H9 (cell line): ENCODE data around the gene CADM4. TPM values are rescaled to one million over a fixed set of nuclear protein-coding genes. Genes with fewer than 3 reads are reported as not detected.

Experiments
- DNase-seq: peaks from one replicate; pipeline ENCODE4 v3.0.0-alpha.2; 2017
- H2AFZ ChIP-seq: one replicate; pipeline ENCODE4 v1.6.1; 2013; ENCODE audit warnings: mild to moderate bottlenecking, low read length, control low read depth, moderate library complexity
- H2AK5ac ChIP-seq: 2 replicates; pipeline ENCODE4 v1.6.1; 2013; ENCODE audit warnings: low read length, control low read depth, mixed read lengths; ENCODE audit not compliant: insufficient read length
- H2BK120ac ChIP-seq: one replicate; pipeline ENCODE4 v1.6.1; 2013; ENCODE audit warnings: low read depth, mild to moderate bottlenecking, low read length, control low read depth, inconsistent platforms; ENCODE audit not compliant: poor library complexity, severe bottlenecking
- H2BK12ac ChIP-seq: 2 replicates; pipeline ENCODE4 v1.6.1; 2013; ENCODE audit warnings: low read length, control low read depth, mixed read lengths, low read depth; ENCODE audit not compliant: insufficient read length
- H2BK15ac ChIP-seq: 2 replicates; pipeline ENCODE4 v1.6.1; 2013; ENCODE audit warnings: low read depth, low read length, control low read depth
- H2BK20ac ChIP-seq: one replicate; pipeline ENCODE4 v1.6.1; 2013; ENCODE audit warnings: low read depth, mild to moderate bottlenecking, low read length, control low read depth, inconsistent platforms; ENCODE audit not compliant: poor library complexity, severe bottlenecking
- H2BK5ac ChIP-seq: 2 replicates; pipeline ENCODE4 v1.6.1; 2013; ENCODE audit warnings: low read length, control low read depth, mixed read lengths; ENCODE audit not compliant: insufficient read length
- H3K14ac ChIP-seq: 2 replicates; pipeline ENCODE4 v1.6.1; 2013; ENCODE audit warnings: low read length, control low read depth; ENCODE audit not compliant: insufficient read depth
- H3K18ac ChIP-seq: 2 replicates; pipeline ENCODE4 v1.6.1; 2013; ENCODE audit warnings: low read depth, mild to moderate bottlenecking, mixed read lengths, low read length, control low read depth; ENCODE audit not compliant: insufficient read length
- H3K23ac ChIP-seq: 2 replicates; pipeline ENCODE4 v1.6.1; 2013; ENCODE audit warnings: low read length, control low read depth, mixed read lengths, low read depth; ENCODE audit not compliant: insufficient read length
- H3K23me2 ChIP-seq: 2 replicates; pipeline ENCODE4 v1.6.1; 2013; ENCODE audit warnings: low read depth, mild to moderate bottlenecking, mixed read lengths, low read length, control low read depth; ENCODE audit not compliant: insufficient read length, poor library complexity, severe bottlenecking
- H3K27ac ChIP-seq: 2 replicates; pipeline ENCODE4 v1.5.1; 2013; ENCODE audit warnings: low read length, control low read depth, mixed read lengths, low read depth; ENCODE audit not compliant: insufficient read length
- H3K27me3 ChIP-seq: 2 replicates; pipeline ENCODE4 v1.6.1; 2013; ENCODE audit warnings: low read length, control low read depth, inconsistent platforms; ENCODE audit not compliant: insufficient read depth
- H3K4ac ChIP-seq: 2 replicates; pipeline ENCODE4 v1.6.1; 2013; ENCODE audit warnings: low read depth, mild to moderate bottlenecking, control low read depth, inconsistent platforms, low read length, moderate library complexity
- H3K4me1 ChIP-seq: 2 replicates; pipeline ENCODE4 v1.6.1; 2013; ENCODE audit warnings: low read length, control low read depth, inconsistent platforms; ENCODE audit not compliant: insufficient read depth
- H3K4me2 ChIP-seq: 2 replicates; pipeline ENCODE4 v1.6.1; 2013; ENCODE audit warnings: low read length, control low read depth, mixed read lengths; ENCODE audit not compliant: insufficient read length, insufficient read depth
- H3K56ac ChIP-seq: 2 replicates; pipeline ENCODE4 v1.6.1; 2013; ENCODE audit warnings: low read depth, mild to moderate bottlenecking, mixed read lengths, low read length, control low read depth; ENCODE audit not compliant: insufficient read length
- H3K79me1 ChIP-seq: 2 replicates; pipeline ENCODE4 v1.6.1; 2013; ENCODE audit warnings: low read depth, mild to moderate bottlenecking, moderate library complexity, low read length, control low read depth, inconsistent platforms; ENCODE audit not compliant: insufficient read depth, poor library complexity, severe bottlenecking
- H3K79me2 ChIP-seq: 2 replicates; pipeline ENCODE4 v1.6.1; 2013; ENCODE audit warnings: low read length, control low read depth, inconsistent platforms; ENCODE audit not compliant: insufficient read depth
- H3K9ac ChIP-seq: 2 replicates; pipeline ENCODE4 v1.6.1; 2013; ENCODE audit warnings: low read length, control low read depth, mixed read lengths; ENCODE audit not compliant: insufficient read length; ENCODE audit errors: extremely low read depth
- H3K9me3 ChIP-seq: one replicate; pipeline ENCODE4 v1.6.1; 2013; ENCODE audit warnings: low read depth, low read length, inconsistent platforms; ENCODE audit not compliant: control insufficient read depth
- H3T11ph ChIP-seq: one replicate; pipeline ENCODE4 v1.6.1; 2013; ENCODE audit warnings: mild to moderate bottlenecking, low read length, control low read depth, inconsistent platforms
- H4K20me1 ChIP-seq: one replicate; pipeline ENCODE4 v1.6.1; 2013; ENCODE audit not compliant: control insufficient read depth, insufficient read length, insufficient read depth
- H4K5ac ChIP-seq: 2 replicates; pipeline ENCODE4 v1.6.1; 2013; ENCODE audit warnings: low read depth, mild to moderate bottlenecking, mixed read lengths, low read length, control low read depth; ENCODE audit not compliant: insufficient read length
- H4K8ac ChIP-seq: replicated peaks from 2 replicates; pipeline ENCODE4 v1.6.1; 2013; ENCODE audit warnings: low read length, control low read depth, mixed read lengths, low read depth; ENCODE audit not compliant: insufficient read length
- H4K91ac ChIP-seq: 2 replicates; pipeline ENCODE4 v1.6.1; 2013; ENCODE audit warnings: low read depth, mild to moderate bottlenecking, moderate library complexity, mixed read lengths, low read length, control low read depth; ENCODE audit not compliant: insufficient read length
- H3K27ac Mint-ChIP-seq, 3 experiments: 2 replicates in 2 of 3; 3 replicates in 1 of 3; pipeline ENCODE4 v1.8.0; 2020 to 2021; ENCODE audit warnings: mixed read lengths in 3 of 3, mild to moderate bottlenecking in 1 of 3, moderate library complexity in 1 of 3
- H3K27me3 Mint-ChIP-seq: 2 replicates; pipeline ENCODE4 v1.8.0; 2021; ENCODE audit warnings: low read depth, mild to moderate bottlenecking, moderate library complexity, mixed read lengths
- H3K36me3 Mint-ChIP-seq, 3 experiments: 2 replicates in 2 of 3; 3 replicates in 1 of 3; pipeline ENCODE4 v1.8.0; 2020 to 2021; ENCODE audit warnings: low read depth in 3 of 3, mixed read lengths in 3 of 3; ENCODE audit not compliant: insufficient read depth in 1 of 3
- H3K4me1 Mint-ChIP-seq, 2 experiments: 2 replicates each; pipeline ENCODE4 v1.8.0; 2020; ENCODE audit warnings: mixed read lengths in 2 of 2
- H3K4me3 Mint-ChIP-seq, 2 experiments: 2 replicates in 1 of 2; 3 replicates in 1 of 2; pipeline ENCODE4 v1.8.0; 2020 to 2021; ENCODE audit warnings: mild to moderate bottlenecking in 2 of 2, mixed read lengths in 2 of 2, moderate library complexity in 1 of 2
- H3K9me3 Mint-ChIP-seq, 2 experiments: 2 replicates in 1 of 2; 3 replicates in 1 of 2; pipeline ENCODE4 v1.8.0; 2020; ENCODE audit warnings: mild to moderate bottlenecking in 2 of 2, mixed read lengths in 2 of 2, moderate library complexity in 1 of 2
- CTCF ChIP-seq: fragments of 200-600 bp; sonication (generic); conservative IDR thresholded peaks from 3 replicates; pipeline ENCODE4 v1.8.0; 2021; ENCODE audit warnings: antibody characterized with exemption, mild to moderate bottlenecking
- WGBS: extraction: QIAGEN DNeasy Blood & Tissue Kit; methylation state at CpG from one replicate; pipeline ENCODE4 v1.1.7; 2013; ENCODE audit warnings: missing lambda C conversion rate, low lambda C conversion rate, mixed read lengths; ENCODE audit not compliant: insufficient read length; ENCODE audit errors: extremely low coverage; 5-methylcytosine and 5-hydroxymethylcytosine counted together
- total RNA-seq: library from RNA; stranded (reverse); gene quantifications from 2 replicates; pipeline ENCODE4 v1.2.1, GENCODE V29; 2021

Gene CADM4
- total RNA-seq, 1 experiment from 2014 or later = 10.2 TPM

GRCh38 chr19:43599635-43600295, 39.9 kb downstream of the CADM4 start:
- Mint-ChIP-seq H3K27ac (no peak overlapping the region), H3K27me3 (no peaks in the 10 kb centered on the region), H3K4me3 (no peak overlapping the region), H3K4me1 (peaks cover 15 to 21% of the 10 kb centered on the region in 2 experiments), H3K36me3 (peaks cover 0 to 27% (median 16%) of the 10 kb centered on the region in 3 experiments; a peak in 6 of 7 replicates), H3K9me3 (no peaks in the 10 kb centered on the region; a peak in 1 of 5 replicates)
- Histone ChIP-seq H3K4ac (no peak overlapping the region), H3K23ac (no peak overlapping the region), H2BK15ac (no peak overlapping the region), H4K20me1 (no peaks in the 10 kb centered on the region), H3K18ac (no peak overlapping the region), H3K4me2 (no peak overlapping the region), H2AK5ac (no peak overlapping the region), H3K23me2 (peaks cover 18% of the 10 kb centered on the region), H3K79me1 (no peaks in the 10 kb centered on the region), H3T11ph (no peak overlapping the region), H3K9me3 (no peaks in the 10 kb centered on the region), H3K14ac (no peak overlapping the region), H4K8ac (no peak overlapping the region), H4K91ac (no peak overlapping the region), H3K27ac (no peak overlapping the region), H2AFZ (no peak overlapping the region), H4K5ac (no peak overlapping the region), H3K27me3 (no peaks in the 10 kb centered on the region), H2BK12ac (no peak overlapping the region), H2BK120ac (no peak overlapping the region), H3K4me1 (0 out of 2 replicates have a peak, but pooled peaks cover 3% of the 10 kb centered on the region), H2BK5ac (no peak overlapping the region), H3K79me2 (peaks cover 4% of the 10 kb centered on the region; the same call in 1 of the 2 replicates), H2BK20ac (no peak overlapping the region), H3K56ac (no peak overlapping the region), H3K9ac (no peak overlapping the region)
- WGBS = no CpG with 5 or more reads among the region's 4 CpGs
- no peak for DNase-seq
- TF ChIP-seq CTCF = no peak
